Smooth muscle cell (in vitro differentiated cells): Measurements from ENCODE around the gene CYFIP1. TPM values are rescaled to one million over a fixed set of nuclear protein-coding genes. Genes with fewer than 3 reads are reported as not detected.
A peak's percentile ranks its signal among the peaks of the same experiment; 100 is the strongest.

Experiments
- DNase-seq: peaks from one replicate; lab custom pipeline; 2025; ENCODE audit not compliant: unreplicated experiment; lab: John Stamatoyannopoulos, UW
- H2AFZ ChIP-seq: fragments of 200-600 bp; sonication (generic); 2 replicates; pipeline ENCODE4 v1.6.0; 2016; ENCODE audit warnings: antibody characterized with exemption, low read depth, mild to moderate bottlenecking
- H3F3A ChIP-seq: fragments of 200-600 bp; sonication (generic); 2 replicates; pipeline ENCODE4 v1.6.0; 2017; ENCODE audit warnings: antibody characterized with exemption, low read depth
- H3K27ac ChIP-seq: fragments of 200-600 bp; sonication (generic); 2 replicates; pipeline ENCODE4 v1.5.1; 2016; ENCODE audit warnings: low read depth, mild to moderate bottlenecking
- H3K27me3 ChIP-seq: fragments of 200-600 bp; sonication (generic); 2 replicates; pipeline ENCODE4 v1.6.1; 2016; ENCODE audit warnings: low read depth, mild to moderate bottlenecking
- H3K36me3 ChIP-seq: fragments of 200-600 bp; sonication (generic); 2 replicates; pipeline ENCODE4 v1.5.1; 2016; ENCODE audit warnings: low read depth
- H3K4me1 ChIP-seq: fragments of 200-600 bp; sonication (generic); 2 replicates; pipeline ENCODE4 v1.5.1; 2016; ENCODE audit warnings: low read depth
- H3K4me2 ChIP-seq: fragments of 200-600 bp; sonication (generic); 2 replicates; pipeline ENCODE4 v1.6.0; 2016; ENCODE audit warnings: mild to moderate bottlenecking
- H3K4me3 ChIP-seq: fragments of 200-600 bp; sonication (generic); 2 replicates; pipeline ENCODE4 v1.5.1; 2016; ENCODE audit warnings: mild to moderate bottlenecking
- H3K79me2 ChIP-seq: fragments of 200-600 bp; sonication (generic); 2 replicates; pipeline ENCODE4 v1.6.0; 2016; ENCODE audit warnings: low read depth, mild to moderate bottlenecking
- H3K9ac ChIP-seq: fragments of 200-600 bp; sonication (generic); 2 replicates; pipeline ENCODE4 v1.6.0; 2016; ENCODE audit warnings: low read depth
- H3K9me3 ChIP-seq: fragments of 200-600 bp; sonication (generic); replicated peaks from 2 replicates; pipeline ENCODE4 v1.5.1; 2016; ENCODE audit warnings: low read depth
- H4K20me1 ChIP-seq: fragments of 200-600 bp; sonication (generic); 2 replicates; pipeline ENCODE4 v1.6.0; 2016; ENCODE audit warnings: low read depth
- CTCF ChIP-seq: fragments of 200-600 bp; sonication (generic); IDR thresholded peaks from 2 replicates; pipeline ENCODE4 v1.5.1; 2017; ENCODE audit warnings: borderline replicate concordance, mild to moderate bottlenecking, antibody characterized with exemption; ENCODE audit not compliant: insufficient read depth, poor library complexity, severe bottlenecking
- WGBS: methylation state at CpG from one replicate; pipeline ENCODE4 v1.1.7; 2016; ENCODE audit warnings: low lambda C conversion rate; 5-methylcytosine and 5-hydroxymethylcytosine counted together
- polyA plus RNA-seq: library from polyadenylated mRNA; unstranded; fragments of >200 nt; fragmentation: Nextera tagmentation; extraction: Ambion mirVana; gene quantifications from 2 replicates; pipeline ENCODE4 v1.2.1, GENCODE V29; 2016
- total RNA-seq: library from RNA; depleted of rRNA; stranded (reverse); fragments of >200 nt; gene quantifications from 2 replicates; pipeline ENCODE4 v1.2.3, GENCODE V29; 2014

Gene CYFIP1
- total and polyA plus RNA-seq, 2 experiments from 2014 or later, result 65.2 to 67.6 TPM

GRCh38 chr15:22887157-22887951, 92.8 kb downstream of the CYFIP1 start:
- no peak for DNase-seq
- H3K27me3 ChIP-seq, result no peaks in the 10 kb centered on the region
- peaks cover 13% of the 10 kb centered on the region for H3F3A ChIP-seq
- no peaks in the 10 kb centered on the region for H3K79me2 ChIP-seq
- H4K20me1 ChIP-seq, result peaks cover 12% of the 10 kb centered on the region
- H3K36me3 ChIP-seq, result peaks cover 6% of the 10 kb centered on the region
- peak overlapping the region; percentile 7 for H3K4me2 ChIP-seq
- no peak for TF ChIP-seq CTCF
- H3K9ac ChIP-seq, result peak overlapping the region; percentile 78
- peak overlapping the region; percentile 95 for H3K27ac ChIP-seq
- WGBS, result 52% methylated on average over 14 of the region's 14 CpGs
- H2AFZ ChIP-seq, result no peak overlapping the region
- no peaks in the 10 kb centered on the region for H3K9me3 ChIP-seq
- no peaks in the 10 kb centered on the region for H3K4me1 ChIP-seq
- no peak overlapping the region for H3K4me3 ChIP-seq

GRCh38 chr15:22885120-22885519, 95.0 kb downstream of the CYFIP1 start:
- Histone ChIP-seq H3K27ac (no peak overlapping the region), H3K4me3 (no peak overlapping the region), H3K4me1 (no peaks in the 10 kb centered on the region), H3K4me2 (no peak overlapping the region), H3K27me3 (no peaks in the 10 kb centered on the region), H4K20me1 (peaks cover 12% of the 10 kb centered on the region), H3K79me2 (no peaks in the 10 kb centered on the region), H3K9me3 (no peaks in the 10 kb centered on the region), H3F3A (peaks cover 13% of the 10 kb centered on the region), H3K36me3 (peaks cover 7% of the 10 kb centered on the region), H3K9ac (no peak overlapping the region), H2AFZ (no peak overlapping the region)
- no peak for TF ChIP-seq CTCF
- DNase-seq, result no peak
- WGBS, result 97% methylated on average over 6 of the region's 6 CpGs

GRCh38 chr15:22884344-22884743, 95.8 kb downstream of the CYFIP1 start:
- Histone ChIP-seq H3K27me3 (no peaks in the 10 kb centered on the region), H3K4me1 (no peaks in the 10 kb centered on the region), H4K20me1 (peaks cover 12% of the 10 kb centered on the region), H3K4me3 (no peak overlapping the region), H3K9me3 (no peaks in the 10 kb centered on the region), H3F3A (peaks cover 13% of the 10 kb centered on the region), H3K27ac (no peak overlapping the region), H3K4me2 (no peak overlapping the region), H3K9ac (no peak overlapping the region), H2AFZ (no peak overlapping the region), H3K79me2 (no peaks in the 10 kb centered on the region), H3K36me3 (peaks cover 7% of the 10 kb centered on the region)
- 87% methylated on average over 1 of the region's 1 CpG for WGBS
- TF ChIP-seq CTCF, result no peak
- DNase-seq, result no peak

GRCh38 chr15:22883196-22883595, 97.0 kb downstream of the CYFIP1 start:
- H3K4me2 ChIP-seq, result no peak overlapping the region
- peaks cover 7% of the 10 kb centered on the region for H3K36me3 ChIP-seq
- no peak overlapping the region for H3K9ac ChIP-seq
- H3K79me2 ChIP-seq, result no peaks in the 10 kb centered on the region
- H3F3A ChIP-seq, result peaks cover 6% of the 10 kb centered on the region
- no peaks in the 10 kb centered on the region for H3K4me1 ChIP-seq
- H2AFZ ChIP-seq, result no peak overlapping the region
- no peaks in the 10 kb centered on the region for H3K27me3 ChIP-seq
- 98% methylated on average over 13 of the region's 13 CpGs for WGBS
- no peak overlapping the region for H3K4me3 ChIP-seq
- DNase-seq, result no peak
- no peak overlapping the region for H3K27ac ChIP-seq
- peaks cover 15% of the 10 kb centered on the region for H4K20me1 ChIP-seq
- no peak for TF ChIP-seq CTCF
- no peaks in the 10 kb centered on the region for H3K9me3 ChIP-seq
